Kidney (tissue), 14 donors: ENCODE data around the gene S100A5. TPM values are rescaled to one million over a fixed set of nuclear protein-coding genes. Genes with fewer than 3 reads are reported as not detected.
"Not testable (repeated sequence)": the region's sequence is repeated elsewhere in the genome, so short reads cannot be mapped to it uniquely, and the experiment has no call there.

Experiments used
- DNase-seq, 5 donors: peaks; one replicate each; pipeline ENCODE4 v3.0.0-alpha.2; 2013 to 2020
- FAIRE-seq: peaks from 2 replicates; lab custom pipeline; 2012; peaks lifted over from hg19 to GRCh38; lab: Jason Lieb, UNC
- H3K27ac ChIP-seq, 2 donors: one replicate each; pipeline ENCODE4 v1.7.0; 2013; ENCODE audit warnings: low read depth in 2 of 2, low read length in 2 of 2, inconsistent platforms in 1 of 2
- H3K27me3 ChIP-seq: one replicate; pipeline ENCODE4 v1.7.1; 2013; ENCODE audit warnings: low read length, inconsistent platforms; ENCODE audit not compliant: control insufficient read depth, insufficient read depth
- H3K36me3 ChIP-seq, 3 donors: one replicate each; pipeline versions ENCODE4 v1.7.0 to v1.7.1; 2013; ENCODE audit warnings: low read length in 3 of 3, control low read depth in 1 of 3, inconsistent platforms in 1 of 3; ENCODE audit not compliant: insufficient read depth in 3 of 3, control insufficient read depth in 2 of 3
- H3K4me1 ChIP-seq, 3 donors: one replicate each; pipeline versions ENCODE4 v1.7.0 to v1.7.1; 2013; ENCODE audit warnings: low read length in 3 of 3, inconsistent platforms in 1 of 3, low read depth in 1 of 3; ENCODE audit not compliant: control insufficient read depth in 2 of 3, insufficient read depth in 2 of 3
- H3K4me3 ChIP-seq, 3 donors: one replicate each; pipeline versions ENCODE4 v1.7.0 to v1.8.1; 2013; ENCODE audit warnings: low read length in 3 of 3, control low read depth in 1 of 3, inconsistent platforms in 1 of 3
- H3K9ac ChIP-seq, 3 donors: one replicate each; pipeline versions ENCODE4 v1.7.0 to v1.7.1; 2013; ENCODE audit warnings: low read length in 3 of 3, control low read depth in 1 of 3, inconsistent platforms in 1 of 3
- H3K9me3 ChIP-seq, 3 donors: one replicate each; pipeline versions ENCODE4 v1.7.0 to v1.7.1; 2013; ENCODE audit warnings: low read length in 3 of 3, control low read depth in 1 of 3, inconsistent platforms in 1 of 3; ENCODE audit not compliant: control insufficient read depth in 2 of 3, insufficient read depth in 1 of 3
- CTCF ChIP-seq: IDR thresholded peaks from 3 replicates; pipeline ENCODE4 v1.5.1; 2012; ENCODE audit warnings: mild to moderate bottlenecking, moderate library complexity, borderline replicate concordance; ENCODE audit not compliant: insufficient read depth; ENCODE audit errors: extremely low read depth
- intact Hi-C: fragments of 100-400 bp; cut with DNase I; formaldehyde crosslinking; loops from one replicate; pipeline ENCODE4 v1.11.1; 2022
- polyA plus RNA-seq: library from polyadenylated mRNA; stranded (reverse); fragments of 350-450 nt; fragmentation: Illumina TruSeq; extraction: RNeasy Lipid Tissue Mini Kit (QIAGEN cat#74804); gene quantifications from one replicate; pipeline ENCODE4 v1.2.3, GENCODE V29; 2014; ENCODE audit warnings: low read depth, low replicate concordance; ENCODE audit not compliant: insufficient read depth
- total RNA-seq: library from RNA; stranded (reverse); fragmentation: NEBNext Ultra II Directional; extraction: Animal tissue kit (Norgen Biotek cat#: 25700); gene quantifications from one replicate; pipeline ENCODE4 v1.2.1, GENCODE V29; 2021
- donor health status: control.
- donor health status: control.
- donor health status: control.
- donor health status: control.
- donor health status: control.
- donor health status: DM: yes; HTN: yes; CAD: no.
- donor health status: Normal renal cell carcinoma (clear cell type).

The S100A5 gene
- total and polyA plus RNA-seq, 2 donors from 2014 or later: 0.91 to 1.9 TPM

DNA sequence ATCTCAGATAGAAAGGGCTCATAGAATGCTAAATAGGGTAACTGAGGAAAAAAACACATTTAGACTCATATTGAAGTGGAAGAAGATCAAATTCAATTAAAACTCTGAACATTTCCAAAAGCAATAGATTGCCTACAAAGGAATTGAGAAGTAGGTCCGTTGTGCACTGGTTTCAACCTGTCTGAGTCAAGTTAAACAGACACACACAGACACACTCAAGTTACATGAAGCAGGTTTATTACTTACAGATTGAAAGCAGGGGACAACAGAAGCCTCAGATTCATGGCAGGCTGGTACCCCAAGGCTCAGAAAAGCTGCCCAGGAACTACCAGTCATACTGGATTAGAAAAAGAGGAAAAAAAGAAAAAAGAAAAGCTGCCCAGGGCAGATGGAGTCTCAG is 45.6 kb upstream of the S100A5 start:
- Histone ChIP-seq H3K9me3 (no peaks in the 10 kb centered on the region), H3K4me1 (no peaks in the 10 kb centered on the region), H3K4me3 (no peak overlapping the region), H3K9ac (no peak overlapping the region), H3K27ac (no peak overlapping the region), H3K36me3 (no peaks in the 10 kb centered on the region), H3K27me3 (no peaks in the 10 kb centered on the region)
- intact Hi-C loops: no loop called here
- no peak for FAIRE-seq
- TF ChIP-seq CTCF: no peak
- no peak for DNase-seq

GRCh38 chr1:153585006-153585405 is 44.3 kb upstream of the S100A5 start:
- H3K9me3 ChIP-seq: no peaks in the 10 kb centered on the region
- no peak for FAIRE-seq
- intact Hi-C loops: no loop called here
- H3K4me3 ChIP-seq: no peak overlapping the region
- no peak for DNase-seq
- no peaks in the 10 kb centered on the region for H3K27me3 ChIP-seq
- no peak overlapping the region for H3K27ac ChIP-seq
- no peak overlapping the region for H3K9ac ChIP-seq
- no peaks in the 10 kb centered on the region for H3K36me3 ChIP-seq
- H3K4me1 ChIP-seq: no peaks in the 10 kb centered on the region
- no peak for TF ChIP-seq CTCF

GRCh38 chr1:153583976-153584375 is 43.2 kb upstream of the S100A5 start:
- no peak for FAIRE-seq
- intact Hi-C loops: no loop called here
- DNase-seq: no peak

GRCh38 chr1:153583514-153583913 is 42.8 kb upstream of the S100A5 start:
- DNase-seq, FAIRE-seq, H3K27ac ChIP-seq, H3K9me3 ChIP-seq, H3K4me1 ChIP-seq, H3K27me3 ChIP-seq, H3K9ac ChIP-seq, intact Hi-C loops, H3K4me3 ChIP-seq, H3K36me3 ChIP-seq: not testable (repeated sequence)

More at GRCh38 chr1:153583976-153584375, 43.2 kb upstream of the S100A5 start:
- no peaks in the 10 kb centered on the region for H3K9me3 ChIP-seq
- TF ChIP-seq CTCF: no peak
- H3K9ac ChIP-seq: no peak overlapping the region
- H3K4me3 ChIP-seq: no peak overlapping the region
- no peaks in the 10 kb centered on the region for H3K27me3 ChIP-seq
- no peak overlapping the region for H3K27ac ChIP-seq
- no peaks in the 10 kb centered on the region for H3K36me3 ChIP-seq
- no peaks in the 10 kb centered on the region for H3K4me1 ChIP-seq

GRCh38 chr1:153582836-153583235 is 42.1 kb upstream of the S100A5 start:
- H3K9me3 ChIP-seq, intact Hi-C loops, FAIRE-seq, H3K4me3 ChIP-seq, H3K36me3 ChIP-seq, H3K27me3 ChIP-seq, H3K27ac ChIP-seq, H3K9ac ChIP-seq, H3K4me1 ChIP-seq: not testable (repeated sequence)
- peak in 1 of 5 donors; percentile 69 for DNase-seq
